Heart right ventricle (tissue), 16 donors: Measurements from ENCODE around the gene PCGF1. TPM values are rescaled to one million over a fixed set of nuclear protein-coding genes. Genes with fewer than 3 reads are reported as not detected.

ENCODE experiments used
- ATAC-seq, 8 donors: fragments of 200-7000 bp; cut with Tn5 transposase; one replicate each; pipeline ENCODE4 v1.9.1; 2020; ENCODE audit warnings: mild to moderate bottlenecking in 8 of 8, moderate library complexity in 8 of 8, moderate number of reproducible peaks in 1 of 8
- DNase-seq, 2 donors: peaks; one replicate each; pipeline ENCODE4 v3.0.0-alpha.2; 2020
- H3K27ac ChIP-seq, 10 donors: fragments of 200-600 bp; sonication (generic) in 2 of 10; one replicate each; pipeline versions ENCODE4 v1.5.0 to v1.8.0; 2020 to 2022; ENCODE audit warnings: mild to moderate bottlenecking in 3 of 10
- H3K27me3 ChIP-seq, 7 donors: fragments of 200-600 bp; one replicate each; pipeline ENCODE4 v1.8.0; 2021 to 2022; ENCODE audit warnings: mild to moderate bottlenecking in 2 of 7
- H3K36me3 ChIP-seq, 9 donors: fragments of 200-600 bp; sonication (generic) in 1 of 9; one replicate each; pipeline versions ENCODE4 v1.5.0 to v1.8.0; 2020 to 2022; ENCODE audit warnings: mild to moderate bottlenecking in 2 of 9
- H3K4me1 ChIP-seq, 9 donors: fragments of 200-600 bp; sonication (generic) in 1 of 9; one replicate each; pipeline versions ENCODE4 v1.5.0 to v1.8.0; 2020 to 2022; ENCODE audit warnings: mild to moderate bottlenecking in 4 of 9
- H3K4me3 ChIP-seq, 10 donors: fragments of 200-600 bp; sonication (generic) in 2 of 10; one replicate each; pipeline versions ENCODE4 v1.5.0 to v1.8.0; 2020 to 2022; ENCODE audit warnings: mild to moderate bottlenecking in 7 of 10, moderate library complexity in 2 of 10
- H3K9me3 ChIP-seq, 11 donors: fragments of 200-600 bp in 10 of 11; sonication (generic) in 2 of 11; one replicate each; pipeline versions ENCODE4 v1.5.0 to v1.8.0; 2013 to 2022; ENCODE audit warnings: mild to moderate bottlenecking in 2 of 11, control low read depth in 1 of 11, moderate library complexity in 1 of 11
- WGBS, 2 donors: extraction: QIAGEN DNeasy Blood & Tissue Kit; methylation state at CpG; one replicate each; pipeline ENCODE4 v1.1.7; 2013; ENCODE audit warnings: inconsistent platforms in 1 of 2; 5-methylcytosine and 5-hydroxymethylcytosine counted together
- intact Hi-C, 10 donors: fragments of 100-400 bp; cut with DNase I; formaldehyde crosslinking; loops; one replicate each; pipeline versions ENCODE4 v1.11.1 to v1.14.2; 2022
- polyA plus RNA-seq, 2 donors: library from polyadenylated mRNA; stranded (reverse); fragments of 200-250 nt; gene quantifications; one replicate each; pipeline ENCODE4 v1.2.3, GENCODE V29; 2013
- total RNA-seq, 10 donors: library from RNA; stranded (reverse); fragmentation: NEBNext Ultra II Directional in 3 of 10; extraction: Animal tissue kit (Norgen Biotek cat#: 25700) in 3 of 10; gene quantifications; one replicate each; pipeline versions ENCODE4 v1.2.1 to v1.2.4, GENCODE V29; 2021 to 2023
- TF ChIP-seq, protein P1 (sequence below), 9 donors: fragments of 200-600 bp; sonication (generic) in 2 of 9; IDR thresholded peaks; one replicate each; pipeline versions ENCODE4 v1.5.0 to v1.8.0; 2021 to 2022; ENCODE audit warnings: antibody characterized with exemption in 9 of 9, mild to moderate bottlenecking in 5 of 9, moderate library complexity in 1 of 9
- donor health status: Arrhythmogenic right ventricular cardiomyopathy.
- donor health status: ischemic (EF 13 %, LVEDD 7.1; RV severe dilation, severe dysfunction).
- donor health status: healthy with polysubstance abuse.
- donor health status: DM: no; HTN: yes; CAD: no.
- donor health status: DM: no; HTN: no; CAD: no.
- donor health status: ischemic (EF 25% LVEDD 6.9; RV normal size, moderate dysfunction).
- donor health status: ischemic (EF 25% LVEDD 5.7; RV mildly dilated, moderate dysfunction).
- donor health status: healthy.
- donor health status: DM: yes; HTN: yes; CAD: no.
- donor health status: Ischemic cardiomyopathy.
- donor health status: ischemic (EF 35%, LVEDD 5.7; RV mildly dilated, moderate dysfunction).
- donor health status: nonischemic (EF 11% LVEDD 7.7; RV severe dilation, severe dysfunction).
- donor health status: DM: yes; HTN: yes; CAD: no.
- donor health status: PGD.
- donor health status: ischemic (EF 29% LVEDD 5.4; RV normal size, mild dysfunction).
- donor health status: nonischemic (EF 23%, LVEDD 6.1; RV moderate dilation, normal function).

PCGF1 gene
- total and polyA plus RNA-seq, 12 donors = 10.7 to 27.7 (median 16.0) TPM

DNA sequence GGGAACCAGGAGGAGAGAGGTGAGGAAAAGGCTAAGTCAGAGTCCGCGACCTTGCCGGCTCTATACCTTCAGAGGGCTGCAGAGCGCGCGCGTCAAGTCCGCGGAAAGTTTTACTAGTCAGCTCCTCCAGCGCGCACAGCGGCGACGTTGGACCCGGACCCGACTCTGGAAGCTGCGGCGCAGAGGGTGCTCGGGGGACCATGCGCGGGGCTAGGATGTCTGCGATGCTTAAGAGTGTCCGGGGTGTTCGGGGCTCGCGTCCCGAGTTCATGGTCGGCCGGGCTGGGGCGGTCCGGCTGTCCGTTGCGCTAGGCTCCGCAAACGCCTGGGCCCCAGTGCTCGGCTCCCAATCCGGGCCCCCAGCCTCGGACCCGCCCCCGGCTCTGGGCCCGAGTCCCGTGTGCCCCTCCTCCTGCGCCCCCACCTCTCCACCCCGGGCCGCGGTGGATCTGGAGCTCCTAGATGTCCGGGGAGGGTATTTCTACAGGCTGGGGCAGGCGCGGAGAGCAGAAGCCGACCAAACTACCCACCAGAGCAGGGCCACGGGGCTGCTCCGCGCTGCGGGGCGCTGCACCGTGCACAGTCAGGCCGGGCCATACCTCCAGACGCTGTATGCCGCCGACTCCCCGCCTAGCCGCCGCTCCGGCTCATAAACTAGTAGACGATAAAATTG is 8.1 kb downstream of the PCGF1 start, which contains the start of gene LBX2:
TSS of gene LBX2 (minus strand) at position 337 of the 673 bp plus-strand sequence. CDS start at position 271, 66 bp downstream.
- Histone ChIP-seq H3K27ac (no peak within 1 kb of the TSS), H3K27me3 (peaks cover 9 to 74% (median 66%) of the 10 kb centered on the region in 7 donors), H3K4me3 (peak within 1 kb of the TSS in 7 of 10 donors; percentile 22 to 57 (median 40)), H3K4me1 (peaks cover 11 to 56% (median 43%) of the 10 kb centered on the region in 9 donors), H3K9me3 (no peaks in the 10 kb centered on the region), H3K36me3 (peaks cover 0 to 6% (median 0%) of the 10 kb centered on the region in 9 donors)
- WGBS, 2 donors = 2 to 5% methylated on average over 65 of the region's 65 CpGs
- TF ChIP-seq, protein P1, sequence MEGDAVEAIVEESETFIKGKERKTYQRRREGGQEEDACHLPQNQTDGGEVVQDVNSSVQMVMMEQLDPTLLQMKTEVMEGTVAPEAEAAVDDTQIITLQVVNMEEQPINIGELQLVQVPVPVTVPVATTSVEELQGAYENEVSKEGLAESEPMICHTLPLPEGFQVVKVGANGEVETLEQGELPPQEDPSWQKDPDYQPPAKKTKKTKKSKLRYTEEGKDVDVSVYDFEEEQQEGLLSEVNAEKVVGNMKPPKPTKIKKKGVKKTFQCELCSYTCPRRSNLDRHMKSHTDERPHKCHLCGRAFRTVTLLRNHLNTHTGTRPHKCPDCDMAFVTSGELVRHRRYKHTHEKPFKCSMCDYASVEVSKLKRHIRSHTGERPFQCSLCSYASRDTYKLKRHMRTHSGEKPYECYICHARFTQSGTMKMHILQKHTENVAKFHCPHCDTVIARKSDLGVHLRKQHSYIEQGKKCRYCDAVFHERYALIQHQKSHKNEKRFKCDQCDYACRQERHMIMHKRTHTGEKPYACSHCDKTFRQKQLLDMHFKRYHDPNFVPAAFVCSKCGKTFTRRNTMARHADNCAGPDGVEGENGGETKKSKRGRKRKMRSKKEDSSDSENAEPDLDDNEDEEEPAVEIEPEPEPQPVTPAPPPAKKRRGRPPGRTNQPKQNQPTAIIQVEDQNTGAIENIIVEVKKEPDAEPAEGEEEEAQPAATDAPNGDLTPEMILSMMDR (IDR thresholded peaks at IDR 0.05) = no peak
- ATAC-seq (no peak), DNase-seq (no peak)
- intact Hi-C loops = no loop called here

DNA sequence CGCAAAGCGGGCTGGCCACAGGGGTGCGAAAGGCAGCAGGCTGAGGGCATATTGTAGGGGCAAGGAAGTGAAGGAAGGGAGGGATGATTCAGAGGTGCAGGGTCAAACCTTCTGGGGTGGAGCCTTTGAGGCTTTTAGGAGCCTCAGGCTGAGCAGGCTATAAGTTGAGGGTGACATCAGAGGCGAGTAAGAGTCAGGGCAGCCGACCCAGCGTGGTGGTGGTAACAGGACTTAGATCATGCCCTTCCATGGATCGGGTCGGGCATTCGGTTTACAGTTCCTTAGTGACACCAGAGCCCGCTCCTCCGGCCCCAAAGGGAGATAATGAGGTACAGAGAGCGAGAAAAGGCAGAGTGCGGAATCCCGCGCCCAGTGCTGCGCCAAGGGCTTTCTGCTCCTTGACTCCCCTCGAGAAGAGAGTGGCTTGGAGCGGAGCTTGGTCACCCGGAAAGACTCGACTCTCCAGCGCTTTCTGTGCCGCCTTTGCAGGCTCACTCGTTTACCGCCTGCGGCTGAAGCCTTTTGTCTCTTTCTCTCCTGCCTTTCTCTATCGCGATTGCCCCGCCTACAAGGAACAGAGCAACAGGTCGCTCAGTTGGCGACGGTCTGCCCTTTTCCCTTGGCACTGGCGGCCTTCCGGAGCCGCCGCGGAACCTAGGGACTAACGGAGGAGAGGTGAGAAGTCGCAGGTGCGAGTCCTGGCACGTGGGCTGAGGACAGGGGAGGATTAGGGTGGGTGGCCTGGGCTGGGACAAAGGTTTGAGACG is 8.8 kb downstream of the PCGF1 start:
- H3K4me3 ChIP-seq = peak overlapping the region in 7 of 10 donors; percentile 22 to 57 (median 40)
- ATAC-seq (no peak), DNase-seq (no peak)
- WGBS, 2 donors = 2% methylated on average over 41 of the region's 41 CpGs
- peaks cover 11 to 49% (median 38%) of the 10 kb centered on the region in 9 donors for H3K4me1 ChIP-seq
- H3K9me3 ChIP-seq = no peaks in the 10 kb centered on the region
- peaks cover 0 to 12% (median 3%) of the 10 kb centered on the region in 9 donors for H3K36me3 ChIP-seq
- intact Hi-C loops = no loop called here
- TF ChIP-seq, protein P1 (IDR thresholded peaks at IDR 0.05) = no peak
- no peak overlapping the region for H3K27ac ChIP-seq
- peaks cover 9 to 70% (median 64%) of the 10 kb centered on the region in 7 donors for H3K27me3 ChIP-seq

- peaks cover 9 to 64% (median 62%) of the 10 kb centered on the region in 7 donors for H3K27me3 ChIP-seq
These were observed 9.6 kb downstream of the PCGF1 start for GRCh38 chr2:74497777-74498499.

More at GRCh38 chr2:74497777-74498499, 9.6 kb downstream of the PCGF1 start:
- DNase-seq (peak in 1 of 2 donors; percentile 37), ATAC-seq (peak in 5 of 8 donors; percentile 7 to 22 (median 16))
- intact Hi-C loops = no loop called here
- Histone ChIP-seq H3K9me3 (no peaks in the 10 kb centered on the region), H3K36me3 (peaks cover 0 to 19% (median 9%) of the 10 kb centered on the region in 9 donors), H3K4me3 (peak overlapping the region in 8 of 10 donors; percentile 22 to 57 (median 38)), H3K4me1 (peaks cover 11 to 42% (median 35%) of the 10 kb centered on the region in 9 donors), H3K27ac (no peak overlapping the region)
- TF ChIP-seq, protein P1 (IDR thresholded peaks at IDR 0.05) = no peak
- WGBS, 2 donors = 2 to 4% methylated on average over 61 of the region's 61 CpGs
